ENCODE data around the gene HCRT. TPM values are rescaled to one million over a fixed set of nuclear protein-coding genes. Genes with fewer than 3 reads are reported as not detected.
A peak's percentile ranks its signal among the peaks of the same experiment; 100 is the strongest.
"Not testable (repeated sequence)": the region's sequence is repeated elsewhere in the genome, so short reads cannot be mapped to it uniquely, and the experiment has no call there.

Gene HCRT
- total RNA-seq, 3 donors from 2014 or later = not detected

- Histone ChIP-seq H3K9me3 (no peaks in the 10 kb centered on the region), H3K36me3 (no peaks in the 10 kb centered on the region), H3K4me1 (no peaks in the 10 kb centered on the region), H3K27me3 (no peaks in the 10 kb centered on the region), H3K4me3 (no peak overlapping the region), H3K27ac (peak overlapping the region in 1 of 2 donors; percentile 29)
- intact Hi-C loops (cut with DNase I; ENCODE audit: low total_unique reads) = no loop called here
- TF ChIP-seq POLR2A (IDR thresholded peaks at IDR 0.05) (no peak), POLR2AphosphoS5 (IDR thresholded peaks at IDR 0.05) (no peak), CTCF (IDR thresholded peaks at IDR 0.05) (no peak)
- no peak for DNase-seq (ENCODE audit: low spot score in 2 of 2)
Measured at GRCh38 chr17:42212382-42212781, 27.1 kb upstream of the HCRT start.

- H3K27me3 ChIP-seq; H3K9me3 ChIP-seq; H3K36me3 ChIP-seq; H3K4me1 ChIP-seq; H3K4me3 ChIP-seq; DNase-seq (ENCODE audit: low spot score in 2 of 2); intact Hi-C loops (cut with DNase I; ENCODE audit: low total_unique reads): not testable (repeated sequence)
- H3K27ac ChIP-seq = peak overlapping the region in 1 of 2 donors; percentile 29
Measured at GRCh38 chr17:42211921-42212341, 26.7 kb upstream of the HCRT start.

- Histone ChIP-seq H3K4me3 (no peak overlapping the region), H3K4me1 (no peaks in the 10 kb centered on the region), H3K36me3 (no peaks in the 10 kb centered on the region), H3K9me3 (no peaks in the 10 kb centered on the region), H3K27ac (no peak overlapping the region), H3K27me3 (no peaks in the 10 kb centered on the region)
- intact Hi-C loops (cut with DNase I; ENCODE audit: low total_unique reads) = no loop called here
- no peak for DNase-seq (ENCODE audit: low spot score in 2 of 2)
- TF ChIP-seq POLR2AphosphoS5 (IDR thresholded peaks at IDR 0.05) = no peak
- no peak for TF ChIP-seq CTCF (IDR thresholded peaks at IDR 0.05)
Measured at GRCh38 chr17:42210046-42210445, 24.8 kb upstream of the HCRT start.

GRCh38 chr17:42206153-42206612 is 20.9 kb upstream of the HCRT start:
- H3K4me1 ChIP-seq; intact Hi-C loops (cut with DNase I; ENCODE audit: low total_unique reads); H3K4me3 ChIP-seq; H3K9me3 ChIP-seq; H3K27me3 ChIP-seq; H3K36me3 ChIP-seq; DNase-seq (ENCODE audit: low spot score in 2 of 2); H3K27ac ChIP-seq: not testable (repeated sequence)

GRCh38 chr17:42203354-42203753 is 18.1 kb upstream of the HCRT start:
- DNase-seq (ENCODE audit: low spot score in 2 of 2) = no peak
- H3K36me3 ChIP-seq = no peaks in the 10 kb centered on the region

GRCh38 chr17:42202696-42203095 is 17.4 kb upstream of the HCRT start:
- H3K9me3 ChIP-seq = no peaks in the 10 kb centered on the region
- no peaks in the 10 kb centered on the region for H3K36me3 ChIP-seq
- no peak overlapping the region for H3K27ac ChIP-seq
- no peak for DNase-seq (ENCODE audit: low spot score in 2 of 2)
- no peak for TF ChIP-seq POLR2AphosphoS5 (IDR thresholded peaks at IDR 0.05)
- TF ChIP-seq CTCF (IDR thresholded peaks at IDR 0.05) = no peak
- TF ChIP-seq POLR2A (IDR thresholded peaks at IDR 0.05) = no peak
- intact Hi-C loops (cut with DNase I; ENCODE audit: low total_unique reads) = no loop called here
- no peaks in the 10 kb centered on the region for H3K4me1 ChIP-seq
- no peaks in the 10 kb centered on the region for H3K27me3 ChIP-seq
- H3K4me3 ChIP-seq = no peak overlapping the region

More at GRCh38 chr17:42203354-42203753, 18.1 kb upstream of the HCRT start:
- H3K27ac ChIP-seq = no peak overlapping the region
- intact Hi-C loops (cut with DNase I; ENCODE audit: low total_unique reads) = no loop called here
- TF ChIP-seq POLR2AphosphoS5 (IDR thresholded peaks at IDR 0.05) (no peak), CTCF (IDR thresholded peaks at IDR 0.05) (no peak), POLR2A (IDR thresholded peaks at IDR 0.05) (no peak)
- no peaks in the 10 kb centered on the region for H3K27me3 ChIP-seq
- no peaks in the 10 kb centered on the region for H3K4me1 ChIP-seq
- H3K4me3 ChIP-seq = no peak overlapping the region
- H3K9me3 ChIP-seq = no peaks in the 10 kb centered on the region
